Naive thymus-derived CD8-positive, alpha-beta T cell (primary cell): ENCODE data around the gene SIPA1L3. TPM values are rescaled to one million over a fixed set of nuclear protein-coding genes. Genes with fewer than 3 reads are reported as not detected.

Experiments used
- ATAC-seq, 2 donors: fragments of 150-1000 bp; cut with Tn5 transposase in 1 of 2; sonication (Bioruptor Pico), chemical (Tn5 transposase) in 1 of 2; 1 replicate in 1 of 2; 2 replicates in 1 of 2; pipeline ENCODE4 v1.10.0; 2021; ENCODE audit warnings: mild to moderate bottlenecking in 2 of 2, moderate library complexity in 2 of 2
- POLR2A ChIA-PET: fragments of 350-600 bp; sonication (Branson Sonifier 250); formaldehyde crosslinking; loops from one replicate; lab custom pipeline; 2021; ENCODE audit warnings: antibody characterized with exemption; lab: Charles Lee
- DNase-seq, 10 donors: peaks; one replicate each; pipeline versions ENCODE4 v3.0.0 to v3.0.0-alpha.2; 2020 to 2022
- H3K27ac Mint-ChIP-seq, 10 donors: one replicate each; pipeline ENCODE4 v1.8.0; 2020 to 2022; ENCODE audit warnings: mild to moderate bottlenecking in 10 of 10, mixed read lengths in 10 of 10, moderate library complexity in 4 of 10, inconsistent platforms in 1 of 10
- H3K27me3 Mint-ChIP-seq, 5 donors: one replicate each; pipeline ENCODE4 v1.8.0; 2021 to 2022; ENCODE audit warnings: mixed read lengths in 5 of 5
- H3K36me3 Mint-ChIP-seq, 3 donors: one replicate each; pipeline ENCODE4 v1.8.0; 2020 to 2022; ENCODE audit warnings: mixed read lengths in 3 of 3, mild to moderate bottlenecking in 2 of 3, inconsistent platforms in 1 of 3
- H3K4me1 Mint-ChIP-seq, 4 donors: one replicate each; pipeline ENCODE4 v1.8.0; 2021 to 2022; ENCODE audit warnings: mixed read lengths in 4 of 4
- H3K4me3 Mint-ChIP-seq, 10 donors: one replicate each; pipeline ENCODE4 v1.8.0; 2020 to 2022; ENCODE audit warnings: mild to moderate bottlenecking in 10 of 10, mixed read lengths in 10 of 10, moderate library complexity in 6 of 10, inconsistent platforms in 1 of 10
- H3K9me3 Mint-ChIP-seq, 9 donors: one replicate each; pipeline ENCODE4 v1.8.0; 2020 to 2022; ENCODE audit warnings: mixed read lengths in 9 of 9, mild to moderate bottlenecking in 3 of 9, inconsistent platforms in 1 of 9, moderate library complexity in 1 of 9
- polyA plus RNA-seq, 3 donors: library from polyadenylated mRNA; unstranded; fragments of 300-500 nt; fragmentation: Illumina TruSeq; gene quantifications; one replicate each; pipeline ENCODE4 v1.2.3, GENCODE V29; 2021
- total RNA-seq, 8 experiments: library from RNA in 2 of 8; stranded (reverse) in 2 of 8; gene quantifications; one replicate each; pipeline ENCODE4 v1.2.3 and lab custom pipeline; 2021 to 2026

SIPA1L3 gene
- total and polyA plus RNA-seq, 5 experiments from 2014 or later, result 0.66 to 34.5 (median 1.6) TPM

GRCh38 chr19:38209671-38210457 is 302.9 kb downstream of the SIPA1L3 start:
- Mint-ChIP-seq H3K36me3 (peaks cover 0 to 28% (median 17%) of the 10 kb centered on the region in 3 donors), H3K27me3 (peaks cover 17 to 52% (median 26%) of the 10 kb centered on the region in 5 donors), H3K9me3 (peaks cover 0 to 5% (median 0%) of the 10 kb centered on the region in 9 donors), H3K4me1 (peaks cover 22 to 28% (median 25%) of the 10 kb centered on the region in 4 donors), H3K4me3 (peak overlapping the region in 8 of 10 donors; percentile 1 to 72 (median 27)), H3K27ac (peak overlapping the region in 3 of 10 donors; percentile 53 to 89 (median 57))
- POLR2A ChIA-PET, result no interaction called here
- DNase-seq (no peak), ATAC-seq (no peak)

DNA sequence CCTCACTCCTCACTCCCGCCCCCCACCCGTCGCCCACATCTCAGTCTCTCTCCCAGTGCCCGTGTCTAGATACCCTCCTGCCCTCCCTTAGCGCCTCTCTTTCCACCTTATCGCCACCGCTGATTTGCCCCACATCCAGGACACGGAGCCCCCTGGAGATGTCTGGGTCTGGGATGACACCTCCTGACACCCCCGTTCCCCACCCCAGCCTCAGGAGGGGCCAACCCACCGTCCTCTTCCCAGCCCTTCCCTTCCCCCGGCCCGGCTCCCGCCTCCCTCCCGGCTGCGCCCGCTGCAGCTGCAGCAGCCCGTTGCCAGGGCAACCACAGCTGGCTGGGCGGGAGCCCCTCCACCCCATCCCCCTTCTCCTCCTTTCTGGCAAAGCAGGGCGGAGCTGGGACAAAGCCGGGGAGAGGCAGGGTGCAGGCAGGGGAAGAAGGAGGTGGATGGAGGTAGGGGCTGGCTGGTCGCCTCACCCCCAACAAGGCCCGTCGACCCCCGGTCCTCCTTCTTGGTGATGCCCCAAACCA is 303.5 kb downstream of the SIPA1L3 start:
- peaks cover 22 to 28% (median 25%) of the 10 kb centered on the region in 4 donors for H3K4me1 Mint-ChIP-seq
- peak overlapping the region in 1 of 10 donors; percentile 89 for H3K27ac Mint-ChIP-seq
- DNase-seq (no peak), ATAC-seq (no peak)
- H3K9me3 Mint-ChIP-seq, result peaks cover 0 to 5% (median 0%) of the 10 kb centered on the region in 9 donors
- H3K4me3 Mint-ChIP-seq, result peak overlapping the region in 7 of 10 donors; percentile 6 to 72 (median 60)
- H3K36me3 Mint-ChIP-seq, result peaks cover 0 to 23% (median 16%) of the 10 kb centered on the region in 3 donors
- POLR2A ChIA-PET, result no interaction called here
- H3K27me3 Mint-ChIP-seq, result peaks cover 17 to 53% (median 26%) of the 10 kb centered on the region in 5 donors

DNA sequence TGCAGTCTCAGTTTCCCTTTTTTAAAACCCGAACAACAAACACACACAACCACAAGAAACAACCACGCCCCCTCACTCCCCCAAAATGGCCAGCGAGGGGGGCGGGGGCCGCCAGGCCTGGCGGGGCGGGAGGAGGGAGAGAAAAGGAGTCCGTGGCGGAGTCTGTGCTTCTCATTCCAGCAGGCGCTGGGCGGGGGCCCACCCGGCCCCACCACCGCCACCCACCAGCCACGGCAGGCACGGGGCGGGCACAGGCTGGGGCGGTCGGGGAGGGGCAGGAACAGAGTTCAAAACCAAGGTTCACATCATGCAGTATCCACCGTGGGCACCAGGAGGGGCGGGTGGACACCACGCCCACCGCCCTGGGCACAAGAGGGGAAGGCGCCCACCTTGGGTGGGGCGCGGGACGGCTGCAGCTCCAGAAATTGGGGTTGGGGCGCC is 304.2 kb downstream of the SIPA1L3 start:
- H3K27me3 Mint-ChIP-seq, result peaks cover 20 to 59% (median 31%) of the 10 kb centered on the region in 5 donors
- ATAC-seq (peak; percentile 26 to 34), DNase-seq (peak in 2 of 10 donors; percentile 20 to 30)
- H3K9me3 Mint-ChIP-seq, result peaks cover 0 to 5% (median 0%) of the 10 kb centered on the region in 9 donors
- peaks cover 0 to 23% (median 16%) of the 10 kb centered on the region in 3 donors for H3K36me3 Mint-ChIP-seq
- POLR2A ChIA-PET, result no interaction called here
- H3K4me1 Mint-ChIP-seq, result peaks cover 22 to 28% (median 25%) of the 10 kb centered on the region in 4 donors
- peak overlapping the region in 7 of 10 donors; percentile 6 to 65 (median 60) for H3K4me3 Mint-ChIP-seq
- peak overlapping the region in 1 of 10 donors; percentile 46 for H3K27ac Mint-ChIP-seq

GRCh38 chr19:38211766-38212165 is 304.8 kb downstream of the SIPA1L3 start:
- ATAC-seq, result no peak
- POLR2A ChIA-PET, result no interaction called here
- no peak for DNase-seq
- Mint-ChIP-seq H3K27me3 (peaks cover 20 to 63% (median 31%) of the 10 kb centered on the region in 5 donors), H3K27ac (peak overlapping the region in 1 of 10 donors; percentile 27), H3K4me3 (no peak overlapping the region), H3K36me3 (peaks cover 0 to 20% (median 10%) of the 10 kb centered on the region in 3 donors), H3K4me1 (peaks cover 22 to 28% (median 25%) of the 10 kb centered on the region in 4 donors), H3K9me3 (peaks cover 0 to 5% (median 0%) of the 10 kb centered on the region in 9 donors)

DNA sequence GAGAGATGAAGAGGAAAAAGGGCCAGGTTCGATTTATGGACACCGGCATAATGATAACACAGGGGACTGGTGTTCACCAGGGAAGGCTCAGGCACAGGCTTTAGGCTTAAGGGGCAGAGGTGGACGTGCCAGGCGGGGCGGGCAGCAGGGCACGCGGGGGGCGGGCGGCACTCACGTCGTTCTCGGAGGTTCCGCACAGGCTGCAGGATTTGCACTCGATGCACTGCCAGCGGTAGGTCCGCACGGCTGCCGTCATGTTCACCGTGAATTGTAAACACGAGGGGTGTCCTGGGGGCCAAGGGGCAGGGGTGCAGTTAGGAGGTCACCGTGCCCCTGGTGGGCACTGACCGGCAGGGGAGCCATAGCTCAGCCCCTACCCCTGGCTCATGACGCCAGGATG is 306.5 kb downstream of the SIPA1L3 start:
- peaks cover 20 to 28% (median 25%) of the 10 kb centered on the region in 4 donors for H3K4me1 Mint-ChIP-seq
- DNase-seq, result no peak
- H3K36me3 Mint-ChIP-seq, result peaks cover 0 to 10% (median 1%) of the 10 kb centered on the region in 3 donors
- peaks cover 0 to 5% (median 0%) of the 10 kb centered on the region in 9 donors for H3K9me3 Mint-ChIP-seq
- POLR2A ChIA-PET, result no interaction called here
- ATAC-seq, result no peak
- peak overlapping the region in 2 of 10 donors; percentile 11 to 80 for H3K4me3 Mint-ChIP-seq
- peaks cover 21 to 74% (median 33%) of the 10 kb centered on the region in 5 donors for H3K27me3 Mint-ChIP-seq
- peak overlapping the region in 3 of 10 donors; percentile 44 to 96 (median 71) for H3K27ac Mint-ChIP-seq

- POLR2A ChIA-PET, result no interaction called here
- Mint-ChIP-seq H3K27me3 (peaks cover 25 to 75% (median 39%) of the 10 kb centered on the region in 5 donors), H3K4me1 (peaks cover 20 to 28% (median 25%) of the 10 kb centered on the region in 4 donors)
Measured at GRCh38 chr19:38213911-38214625, 307.1 kb downstream of the SIPA1L3 start.

GRCh38 chr19:38216785-38217641 is 310.0 kb downstream of the SIPA1L3 start:
- peaks cover 24 to 80% (median 49%) of the 10 kb centered on the region in 5 donors for H3K27me3 Mint-ChIP-seq
- no peak overlapping the region for H3K4me3 Mint-ChIP-seq
- ATAC-seq (no peak), DNase-seq (no peak)
- POLR2A ChIA-PET, result no interaction called here
- H3K27ac Mint-ChIP-seq, result no peak overlapping the region
- H3K9me3 Mint-ChIP-seq, result peaks cover 0 to 5% (median 0%) of the 10 kb centered on the region in 9 donors
- peaks cover 8 to 14% (median 12%) of the 10 kb centered on the region in 4 donors for H3K4me1 Mint-ChIP-seq
- peaks cover 0 to 7% (median 0%) of the 10 kb centered on the region in 3 donors for H3K36me3 Mint-ChIP-seq

More at GRCh38 chr19:38213911-38214625, 307.1 kb downstream of the SIPA1L3 start:
- Mint-ChIP-seq H3K9me3 (peaks cover 0 to 5% (median 0%) of the 10 kb centered on the region in 9 donors), H3K27ac (peak overlapping the region; percentile 16 to 96 (median 78)), H3K4me3 (peak overlapping the region in 9 of 10 donors; percentile 18 to 80 (median 47)), H3K36me3 (peaks cover 0 to 10% (median 0%) of the 10 kb centered on the region in 3 donors)
- ATAC-seq, result peak; percentile 82 to 86
- peak in 9 of 10 donors; percentile 13 to 76 (median 53) for DNase-seq

DNA sequence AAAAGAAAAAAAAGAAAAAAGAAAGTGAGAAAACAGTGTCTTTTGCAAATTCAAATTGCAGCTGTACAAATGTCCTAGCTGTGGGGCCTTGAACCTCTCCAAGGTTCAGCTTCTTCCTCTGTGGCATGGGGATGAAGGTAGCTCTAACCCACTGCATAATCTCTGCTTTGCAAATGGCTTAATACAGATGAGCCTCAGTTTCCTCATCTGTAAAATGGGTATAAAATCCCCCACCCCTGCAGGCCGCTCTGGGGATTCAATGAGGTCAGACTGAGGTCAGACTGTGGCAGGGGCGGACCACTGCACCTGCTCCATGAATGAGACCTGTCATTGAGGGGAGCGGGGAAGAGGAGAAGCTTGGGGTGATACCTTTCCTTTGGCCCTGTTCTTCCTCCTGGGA is 311.2 kb downstream of the SIPA1L3 start:
- Mint-ChIP-seq H3K9me3 (peaks cover 0 to 5% (median 0%) of the 10 kb centered on the region in 9 donors), H3K36me3 (peaks cover 0 to 7% (median 4%) of the 10 kb centered on the region in 3 donors), H3K4me3 (peak overlapping the region in 1 of 10 donors; percentile 22), H3K27me3 (peaks cover 29 to 78% (median 54%) of the 10 kb centered on the region in 5 donors), H3K4me1 (peaks cover 12 to 18% (median 14%) of the 10 kb centered on the region in 4 donors), H3K27ac (no peak overlapping the region)
- ATAC-seq (no peak), DNase-seq (no peak)
- POLR2A ChIA-PET, result no interaction called here

- Mint-ChIP-seq H3K4me1 (peaks cover 12 to 17% (median 14%) of the 10 kb centered on the region in 4 donors), H3K36me3 (peaks cover 0 to 9% (median 7%) of the 10 kb centered on the region in 3 donors), H3K9me3 (peaks cover 0 to 1% (median 0%) of the 10 kb centered on the region in 9 donors), H3K27ac (peak overlapping the region in 1 of 10 donors; percentile 65), H3K4me3 (no peak overlapping the region), H3K27me3 (peaks cover 27 to 77% (median 53%) of the 10 kb centered on the region in 5 donors)
- ATAC-seq (no peak), DNase-seq (no peak)
- POLR2A ChIA-PET, result no interaction called here
Measured at GRCh38 chr19:38219221-38219620, 312.2 kb downstream of the SIPA1L3 start.

DNA sequence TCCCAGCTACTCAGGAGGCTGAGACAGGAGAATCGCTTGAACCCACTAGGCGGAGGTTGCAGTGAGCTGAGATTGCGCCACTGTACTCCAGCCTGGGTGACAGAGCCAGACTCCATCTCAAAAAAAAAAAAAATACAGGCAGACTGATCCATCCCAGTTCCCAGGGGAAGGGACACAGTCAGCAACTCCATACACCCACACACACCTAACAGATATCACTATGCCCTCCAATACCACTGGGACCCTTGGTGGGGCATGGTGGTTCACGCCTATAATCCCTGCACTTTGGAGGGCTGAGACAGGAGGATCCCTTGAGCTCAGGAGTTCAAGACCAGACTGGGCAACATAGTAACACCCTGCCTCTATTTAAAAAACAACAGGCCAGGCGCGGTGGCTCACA is 314.4 kb downstream of the SIPA1L3 start:
- Mint-ChIP-seq H3K9me3 (peaks cover 0 to 2% (median 0%) of the 10 kb centered on the region in 9 donors), H3K4me1 (peaks cover 13 to 19% (median 16%) of the 10 kb centered on the region in 4 donors), H3K36me3 (peaks cover 0 to 12% (median 7%) of the 10 kb centered on the region in 3 donors), H3K4me3 (no peak overlapping the region), H3K27me3 (peaks cover 34 to 84% (median 52%) of the 10 kb centered on the region in 5 donors), H3K27ac (no peak overlapping the region)
- POLR2A ChIA-PET, result interaction anchor here (0.7 kb wide), 1 partner anchor 19 kb away, joined by 3 read pairs; no protein-coding TSS in a partner anchor
- DNase-seq (no peak), ATAC-seq (no peak)
